Activated T-cell treated with anti-CD3 and anti-CD28 coated beads for 24 hours (primary cell): ENCODE measurements around the gene MAS1L.

Experiments used
- DNase-seq: peaks from one replicate; pipeline ENCODE4 v3.0.0-alpha.2; 2020; ENCODE audit warnings: low read depth

Gene MAS1L

DNA sequence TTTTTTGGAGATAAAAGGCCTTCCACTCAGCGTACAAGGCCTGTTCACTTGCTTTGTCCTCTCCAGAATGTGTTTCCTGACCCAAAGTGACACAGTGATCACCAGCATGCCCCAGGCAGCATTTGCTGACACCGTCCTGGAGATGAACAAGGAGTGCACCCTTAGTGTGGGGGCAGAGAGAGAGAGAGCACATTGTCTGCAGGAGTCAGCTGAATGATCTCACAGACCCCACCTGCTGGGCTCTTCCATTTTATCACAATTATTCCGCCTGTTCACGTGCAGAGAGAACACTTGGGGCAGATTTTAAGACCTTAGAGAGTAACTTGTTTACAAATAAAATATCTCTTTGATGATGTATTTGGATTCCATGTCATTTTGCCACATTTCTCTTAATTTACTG is 22.4 kb upstream of the MAS1L start:
- DNase-seq, result no peak

DNA sequence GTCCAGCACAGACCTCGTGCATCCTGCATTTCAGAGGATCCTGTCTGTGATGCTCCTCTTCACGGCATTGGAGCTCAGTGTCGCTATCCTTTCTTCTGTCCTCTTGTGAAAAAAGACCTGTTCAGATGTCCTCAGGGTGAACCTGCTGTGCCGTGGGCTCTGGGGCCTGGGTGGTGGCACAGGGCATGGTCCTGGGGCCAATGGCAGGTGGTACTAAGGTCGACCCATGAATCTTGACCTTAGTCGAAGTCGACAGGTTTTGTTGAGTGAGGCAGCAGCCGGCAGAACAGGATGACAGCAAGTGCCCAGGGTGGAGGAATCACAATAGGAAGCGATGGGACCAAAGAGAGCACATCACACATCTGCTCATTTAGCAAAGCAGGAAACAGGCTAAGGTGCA is 22.0 kb upstream of the MAS1L start:
- no peak for DNase-seq

DNA sequence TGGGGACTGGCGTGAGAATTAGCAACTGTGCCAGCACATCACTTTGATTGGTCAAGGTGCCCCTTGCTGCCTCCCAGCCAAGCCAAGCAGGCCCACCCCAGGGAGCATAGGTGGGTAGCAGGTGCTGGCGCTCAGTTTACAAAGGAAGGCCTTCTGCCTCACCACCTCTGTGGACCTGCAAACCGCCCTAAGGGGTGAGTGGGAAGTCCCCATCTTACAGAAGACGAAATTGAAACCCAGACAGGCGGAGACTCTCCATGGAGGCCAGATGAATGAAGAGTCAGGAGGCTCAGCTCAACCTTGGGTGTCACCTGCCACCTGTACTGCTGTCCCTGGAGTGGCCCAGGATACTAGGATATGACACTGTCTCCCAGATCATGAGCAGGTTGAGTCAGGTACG is 21.5 kb upstream of the MAS1L start:
- no peak for DNase-seq

DNA sequence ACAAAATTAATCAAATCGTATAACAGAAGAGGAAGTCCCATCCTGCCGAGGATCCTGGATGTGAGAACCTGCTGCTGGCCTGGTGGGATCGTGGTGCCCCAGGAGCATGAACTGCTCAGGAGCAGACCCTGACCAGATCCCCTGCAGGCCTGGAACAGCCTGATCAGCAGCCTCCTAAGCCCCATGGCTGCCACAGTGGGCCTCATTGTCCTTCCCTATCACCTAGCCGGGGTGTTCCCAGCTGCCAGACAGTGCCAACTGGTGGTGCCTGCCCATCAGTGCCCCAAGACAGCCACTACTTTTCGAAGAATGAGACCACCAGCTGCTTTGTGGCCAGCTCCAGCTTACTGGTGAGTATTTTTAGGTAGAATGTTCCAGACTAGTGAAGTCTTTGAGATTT is 19.6 kb upstream of the MAS1L start:
- no peak for DNase-seq

DNA sequence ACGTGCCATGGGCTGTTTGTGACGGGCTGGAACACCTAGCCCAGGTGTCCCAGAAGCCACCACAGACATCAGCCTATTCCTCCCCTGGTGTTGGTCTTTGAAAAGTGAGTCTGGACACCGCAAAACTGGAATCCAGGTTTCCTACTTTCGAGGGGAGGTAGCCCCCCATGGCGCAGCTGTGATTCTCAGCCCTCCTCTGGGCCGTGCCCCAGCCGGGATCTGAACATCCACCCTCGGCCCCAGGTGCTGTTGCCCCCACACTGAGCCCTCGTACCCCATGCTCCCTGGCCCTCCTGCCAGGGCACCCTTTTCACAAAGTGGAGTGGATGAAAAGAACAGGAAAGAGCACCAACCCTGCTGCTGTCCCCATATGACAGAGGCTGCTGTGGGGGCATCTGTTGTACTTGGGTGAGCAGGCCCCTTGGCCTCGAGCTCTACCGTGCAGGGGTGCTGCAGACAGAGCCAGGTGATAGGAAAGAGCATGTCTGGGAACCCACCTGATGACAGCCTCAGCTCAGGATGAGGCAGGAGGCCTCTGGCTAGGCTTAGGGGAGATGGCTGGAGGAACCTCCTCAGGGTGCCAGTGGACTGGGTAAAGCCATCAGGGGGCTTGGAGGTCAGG is 18.8 kb upstream of the MAS1L start:
- DNase-seq, result no peak

DNA sequence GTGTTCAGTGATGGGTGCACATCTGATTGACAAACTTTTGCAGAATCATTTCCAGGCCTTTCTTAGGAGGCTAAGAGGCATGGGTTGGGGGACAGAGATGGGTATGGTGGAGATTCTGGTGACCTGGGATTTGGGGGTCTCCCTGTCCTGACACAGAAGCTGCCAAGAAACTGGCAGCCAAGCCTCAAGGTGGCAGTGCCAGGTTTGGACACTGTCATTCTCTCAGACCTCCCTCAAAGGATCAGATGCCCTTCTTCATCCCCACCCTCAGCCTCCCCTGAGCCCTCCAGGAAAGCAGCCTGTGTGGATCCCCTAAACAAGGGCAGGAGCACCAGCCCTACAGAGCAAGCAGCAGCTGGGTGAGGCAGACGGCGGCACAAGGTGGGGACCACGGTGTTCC is 18.1 kb upstream of the MAS1L start:
- no peak for DNase-seq

DNA sequence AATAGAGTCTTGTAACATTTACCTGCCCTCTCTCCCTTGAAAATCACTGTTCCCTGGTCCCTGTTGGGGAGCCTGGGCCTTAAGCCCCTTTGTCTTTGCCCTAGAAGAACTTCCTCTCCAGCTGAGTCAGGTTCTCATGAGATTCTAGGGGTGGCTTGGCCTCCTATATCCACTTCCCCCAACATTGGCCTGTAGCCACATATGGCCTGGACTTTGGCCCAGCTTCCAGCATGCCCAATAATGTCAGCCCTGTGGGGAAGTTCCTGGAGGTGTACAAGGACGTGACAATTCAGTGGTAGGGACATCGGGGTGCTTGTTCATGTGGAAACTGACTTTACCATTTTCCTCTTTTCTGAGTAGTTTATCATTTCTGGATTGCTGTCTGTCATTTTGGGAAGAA is 17.2 kb upstream of the MAS1L start:
- no peak for DNase-seq

DNA sequence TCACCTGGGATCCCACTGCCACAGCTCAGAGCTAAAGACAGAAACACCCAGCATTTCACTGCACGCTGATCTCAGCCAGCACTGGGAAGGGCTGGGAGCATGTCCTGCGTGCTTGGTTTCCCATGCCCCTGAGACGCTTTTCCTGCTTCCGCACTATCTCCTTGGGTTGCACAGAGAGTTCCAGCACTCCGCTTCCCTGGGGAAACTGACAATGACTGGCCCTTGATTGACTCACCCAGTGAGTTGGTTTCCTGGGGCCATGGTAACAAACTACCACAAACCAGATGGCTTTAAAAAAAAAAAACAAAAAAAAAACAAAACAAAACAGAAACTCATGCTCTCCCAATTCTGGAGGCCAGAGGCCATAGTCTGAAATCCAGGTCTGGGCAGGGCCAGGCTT is 14.8 kb upstream of the MAS1L start:
- DNase-seq, result no peak

DNA sequence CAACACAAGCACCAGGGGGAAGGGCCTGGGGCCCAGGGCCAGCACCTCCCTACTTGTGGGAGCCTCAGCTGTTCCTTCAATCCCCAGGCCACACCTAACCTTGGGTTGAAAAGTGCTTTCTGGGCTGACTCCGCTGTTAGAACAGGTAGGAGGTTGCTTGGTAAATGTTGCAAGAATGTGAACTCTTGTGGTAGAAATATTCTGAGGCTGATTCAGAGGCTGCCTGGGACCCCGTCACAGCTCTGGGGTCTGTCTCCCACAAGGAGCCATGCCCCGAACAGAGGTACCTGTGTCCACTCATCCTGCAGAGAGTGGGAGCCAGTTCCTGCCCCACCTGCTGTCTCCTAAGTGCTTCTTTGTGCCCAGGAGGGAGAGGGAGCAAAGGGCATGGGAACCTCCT is 14.4 kb upstream of the MAS1L start:
- no peak for DNase-seq

DNA sequence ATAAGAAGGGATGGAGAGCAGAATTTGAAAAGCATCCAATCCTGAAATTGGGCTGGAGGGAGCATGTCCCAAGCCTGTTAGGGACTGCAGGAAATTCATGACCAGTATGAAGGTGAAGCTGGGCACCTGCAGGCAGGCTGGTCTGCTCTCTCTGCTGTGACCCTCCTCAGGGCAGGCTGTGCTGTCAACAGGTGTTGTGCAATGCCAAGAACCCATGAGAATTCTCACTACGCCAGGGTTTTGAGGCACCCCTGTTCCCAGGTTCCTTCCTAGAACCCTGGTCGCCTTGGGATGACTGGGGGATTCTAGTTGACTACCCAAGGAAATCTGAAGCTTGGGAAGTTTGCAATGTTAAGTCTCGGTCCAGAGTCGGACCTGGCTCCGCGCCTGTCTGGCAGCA is 13.3 kb upstream of the MAS1L start:
- DNase-seq, result no peak

DNA sequence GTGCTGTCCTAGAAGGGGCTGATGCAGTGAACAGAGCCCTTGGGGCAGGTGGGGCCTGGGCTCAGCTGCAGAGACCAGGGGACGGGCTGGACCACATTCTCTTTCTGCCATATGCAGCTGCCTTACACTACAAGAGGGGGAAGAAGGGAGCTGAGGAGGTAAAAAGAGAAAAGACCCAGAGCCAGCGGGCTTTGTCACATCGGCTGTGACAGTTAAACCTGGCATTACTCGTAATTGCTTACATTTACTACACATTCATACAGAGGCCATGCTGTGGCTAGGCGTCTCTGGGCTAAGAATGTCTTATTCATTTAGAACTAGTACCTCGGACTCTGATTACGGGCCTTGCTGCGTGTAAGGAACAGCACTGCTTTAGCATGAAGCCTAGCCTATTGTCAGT is 12.8 kb upstream of the MAS1L start:
- DNase-seq, result no peak

DNA sequence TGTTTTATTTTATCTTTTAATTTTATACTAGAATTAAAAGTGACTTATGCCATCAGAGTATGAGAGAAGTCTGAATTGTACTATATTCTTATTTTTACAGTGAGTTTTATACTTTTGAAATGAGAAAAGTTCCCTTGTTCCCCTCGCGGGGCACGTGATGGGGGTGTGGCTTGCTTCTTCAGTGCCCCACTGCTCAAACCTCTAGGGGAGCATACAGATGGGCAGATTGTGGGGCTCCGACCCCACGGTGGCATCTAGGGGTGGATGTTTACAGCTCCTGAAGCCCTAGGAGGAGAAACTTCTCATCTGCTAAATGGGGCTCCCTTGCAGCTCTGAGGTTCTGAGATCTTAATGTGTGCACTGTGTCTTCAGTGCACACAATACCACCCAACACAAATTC is 11.9 kb upstream of the MAS1L start:
- DNase-seq, result no peak

DNA sequence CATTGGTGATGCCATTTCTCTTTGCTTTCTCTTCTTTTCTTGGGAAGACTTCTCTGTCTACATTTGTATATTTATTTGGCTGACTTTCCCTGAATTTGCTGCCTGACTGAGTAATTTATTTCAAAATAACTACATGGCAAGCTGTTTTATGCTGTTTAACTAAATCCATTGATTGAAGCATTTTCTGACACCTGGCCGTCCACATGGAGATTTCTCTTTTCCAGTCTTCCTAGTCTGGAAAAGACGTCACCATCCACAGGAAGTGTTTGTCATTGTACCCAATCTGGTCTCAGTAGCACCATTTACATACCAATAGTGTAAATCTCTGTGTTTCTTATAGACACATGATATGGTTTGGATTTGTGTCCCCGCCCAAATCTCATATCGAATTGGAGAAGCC is 9.2 kb upstream of the MAS1L start:
- DNase-seq, result no peak

DNA sequence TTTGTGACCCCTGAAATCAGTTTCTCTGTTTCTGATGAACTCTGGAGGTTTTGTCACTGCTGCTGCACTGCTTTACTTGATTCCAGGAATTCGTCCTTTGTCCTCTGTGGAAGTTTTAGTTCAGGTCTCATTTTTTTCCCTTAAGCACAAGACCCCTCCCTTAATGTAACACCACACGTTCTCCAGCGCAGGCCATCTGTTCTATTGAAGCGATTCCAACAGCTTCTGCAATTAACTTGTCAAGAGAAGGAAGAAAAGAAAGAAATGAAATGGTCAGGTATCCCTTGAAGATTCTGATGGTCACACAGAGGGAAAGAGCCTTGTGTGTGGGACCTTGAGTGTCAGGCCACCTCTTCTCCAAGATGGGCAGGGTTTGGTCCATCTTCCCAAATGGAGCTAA is 7.8 kb upstream of the MAS1L start:
- DNase-seq, result no peak

DNA sequence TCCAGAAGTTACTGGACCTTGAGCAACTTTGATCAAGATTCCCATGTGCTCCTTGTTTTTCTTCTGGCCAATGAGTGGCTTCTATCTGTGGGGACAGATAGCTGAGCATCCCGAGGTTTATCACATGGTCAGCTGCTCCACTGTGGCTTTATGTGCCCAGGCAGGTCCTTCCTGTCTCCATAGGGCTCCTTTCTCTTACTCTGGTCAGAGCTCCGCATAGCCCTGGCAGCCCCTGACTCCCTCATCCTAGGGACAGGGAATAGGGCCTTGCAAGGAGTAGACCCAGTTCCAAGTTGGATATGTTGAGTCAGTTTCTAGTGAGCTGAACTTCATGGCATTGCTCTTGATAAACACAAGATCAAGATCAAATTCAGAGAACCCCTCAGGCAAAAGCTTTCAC is 6.4 kb upstream of the MAS1L start:
- no peak for DNase-seq

DNA sequence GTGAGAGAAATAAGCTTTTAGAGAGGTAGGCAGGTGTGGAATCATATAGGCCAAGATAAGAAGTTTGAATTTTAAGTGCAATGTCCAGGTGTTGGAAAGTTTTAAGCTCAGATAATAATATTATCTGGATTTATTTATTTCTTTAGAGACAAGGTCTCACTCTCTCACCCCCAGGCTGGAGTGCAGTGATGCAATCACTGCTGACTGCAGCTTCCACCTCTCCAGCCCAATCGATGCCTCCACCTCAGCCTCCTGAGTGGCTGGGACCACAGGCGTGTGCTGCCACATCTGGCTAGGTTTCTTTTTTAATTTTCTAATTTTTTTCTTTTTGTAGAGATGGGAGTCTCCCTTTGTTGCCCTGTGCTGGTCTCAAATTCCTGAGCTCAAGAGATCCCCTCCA is 5.5 kb upstream of the MAS1L start:
- DNase-seq, result no peak

DNA sequence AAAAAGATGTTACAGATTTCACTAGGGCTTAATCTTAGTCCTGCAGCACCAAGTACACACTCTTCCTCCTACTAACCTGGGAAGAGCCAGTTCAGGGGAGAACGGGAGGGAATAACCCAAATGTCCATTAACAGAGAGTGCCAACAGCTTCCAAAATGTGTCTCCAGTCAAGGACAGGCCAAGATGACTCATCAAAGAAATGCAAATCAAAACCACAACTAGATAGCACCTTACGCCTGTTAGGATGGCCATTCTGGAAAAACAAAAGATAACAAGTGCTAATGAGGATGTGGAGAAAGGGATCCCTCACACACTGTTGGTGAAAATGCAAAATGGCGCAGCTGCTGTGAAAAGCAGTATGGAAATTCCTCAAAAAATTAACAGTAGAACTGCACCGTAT is 3.8 kb upstream of the MAS1L start:
- DNase-seq, result no peak

DNA sequence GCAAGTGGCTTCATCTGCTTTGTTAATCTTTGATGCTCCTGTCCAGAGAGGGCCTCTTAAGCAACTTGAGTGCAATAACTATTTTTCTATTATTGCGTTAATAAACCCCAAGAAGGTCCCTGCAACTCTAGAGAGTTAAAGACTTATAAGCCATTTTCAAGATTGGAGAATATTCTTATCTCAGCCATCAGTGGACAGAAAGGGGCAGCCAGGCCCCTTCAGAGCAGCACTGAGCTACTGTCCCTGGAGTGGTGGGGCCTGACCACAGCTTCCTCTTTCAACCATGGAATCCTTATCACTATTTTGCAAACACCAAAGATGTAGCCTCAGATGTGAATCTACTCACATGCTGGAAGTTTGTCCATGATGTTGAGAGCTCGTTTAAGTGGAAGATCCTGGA is 2.8 kb upstream of the MAS1L start:
- DNase-seq, result no peak

DNA sequence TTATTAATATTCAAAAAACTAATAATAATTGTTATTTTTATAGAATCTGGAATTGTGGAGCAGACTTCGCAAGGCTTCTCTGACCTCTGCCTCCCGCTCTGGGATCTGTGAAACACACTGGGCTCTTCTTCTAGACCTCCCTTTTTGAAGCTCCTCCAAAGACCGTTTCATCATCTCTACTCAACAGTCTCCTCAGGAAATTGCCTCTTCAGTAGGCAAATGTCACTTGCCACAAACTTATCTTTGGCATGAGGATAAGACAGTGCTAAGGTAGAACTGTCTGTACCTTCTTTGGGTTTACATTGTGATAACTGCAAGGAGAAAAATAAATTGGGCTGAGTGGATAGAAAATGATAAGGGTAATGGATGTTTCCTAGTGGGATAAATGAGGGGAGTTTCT is 2.3 kb upstream of the MAS1L start:
- DNase-seq, result no peak

DNA sequence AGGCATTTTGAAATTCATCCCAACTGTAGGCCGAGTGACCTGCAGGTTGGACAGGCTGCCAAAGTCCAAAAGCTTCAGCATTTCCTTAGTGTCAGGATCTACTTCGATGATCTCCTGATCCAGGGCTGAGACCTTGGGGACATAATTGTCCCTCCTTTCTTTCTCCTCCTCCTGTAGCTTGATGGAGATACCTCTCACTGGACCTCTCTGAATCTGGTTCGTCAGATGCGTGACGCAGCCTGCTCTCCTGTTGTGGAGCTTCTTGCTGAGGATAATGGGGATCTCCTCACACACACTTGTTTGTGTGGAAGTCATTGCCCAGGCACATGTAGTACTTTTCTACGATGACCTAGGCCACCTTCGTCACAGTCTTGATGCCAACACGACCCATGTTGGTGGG is 1.5 kb upstream of the MAS1L start:
- no peak for DNase-seq

DNA sequence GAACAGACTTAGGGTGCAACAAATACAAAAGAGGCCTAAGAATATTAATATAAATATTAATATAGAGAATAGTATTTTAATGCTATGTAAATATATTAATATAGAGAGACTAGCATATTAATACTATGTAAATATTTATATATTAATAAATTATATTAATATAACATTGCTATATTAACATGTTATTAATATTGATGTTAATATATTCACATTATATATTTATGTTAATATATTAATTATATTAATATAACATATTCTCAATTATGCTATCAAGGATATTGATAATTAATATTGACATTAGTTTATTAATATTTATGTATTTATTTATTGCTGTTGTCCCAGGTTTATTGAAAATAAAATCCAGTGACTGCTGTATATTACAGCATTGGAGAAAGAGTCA is 1.1 kb upstream of the MAS1L start:
- DNase-seq, result no peak

DNA sequence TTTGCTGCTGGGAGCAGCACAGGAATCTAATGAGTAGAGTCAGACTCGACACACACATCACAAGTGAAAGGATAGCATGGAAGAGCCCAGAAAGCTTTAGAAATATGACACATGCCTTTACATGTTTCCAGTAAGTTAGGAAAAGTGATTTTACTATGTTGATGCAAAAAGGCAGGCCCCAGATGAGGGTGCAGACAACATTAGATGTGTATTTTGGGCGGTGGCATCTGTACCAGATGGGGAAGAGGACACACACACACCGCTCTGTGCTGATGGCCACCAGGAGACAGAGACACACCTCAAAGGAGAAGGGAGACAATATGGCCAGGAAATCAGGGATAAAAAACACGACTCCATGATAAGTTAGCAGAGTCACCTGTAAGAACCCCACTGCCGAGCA is 625 bp downstream of the MAS1L start:
- DNase-seq, result no peak

DNA sequence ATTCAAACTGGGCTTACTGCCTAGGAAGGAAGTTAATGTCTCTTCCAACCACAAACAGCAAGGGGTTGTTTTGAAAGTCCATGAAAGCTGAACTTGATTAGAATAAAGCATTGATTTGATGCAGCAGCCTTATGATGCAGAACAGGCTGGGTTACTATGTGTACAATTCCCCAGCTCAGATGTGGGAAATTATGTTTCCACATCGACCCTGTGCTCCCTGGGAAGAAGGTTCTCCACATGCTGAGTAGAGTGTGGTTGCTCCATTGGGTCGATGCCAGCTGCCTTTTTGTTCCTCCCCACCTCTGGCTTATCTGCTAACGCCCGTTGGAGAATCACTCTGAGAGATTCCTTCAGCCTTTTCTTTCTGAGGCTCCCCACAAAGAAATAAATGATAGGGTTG is 1.2 kb downstream of the MAS1L start:
- DNase-seq, result no peak

DNA sequence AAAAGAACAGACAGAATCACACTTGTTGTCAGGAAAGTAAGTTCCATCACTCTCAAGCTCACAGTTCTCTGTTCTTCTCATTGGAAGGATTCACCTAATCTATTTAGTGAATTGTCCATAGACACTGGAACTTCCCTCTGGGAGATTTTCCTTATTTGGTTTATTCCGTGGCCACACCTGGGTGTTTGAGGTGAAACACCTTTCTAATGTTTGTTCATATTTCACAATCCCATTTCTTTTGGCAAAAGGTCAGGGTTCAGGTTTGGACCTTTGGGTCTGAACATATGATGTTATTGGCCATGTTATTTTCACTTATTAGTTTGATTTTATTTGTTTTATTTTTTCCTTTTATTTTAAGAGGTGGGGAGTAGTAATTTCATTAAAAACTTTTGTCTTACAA is 4.0 kb downstream of the MAS1L start:
- DNase-seq, result no peak

DNA sequence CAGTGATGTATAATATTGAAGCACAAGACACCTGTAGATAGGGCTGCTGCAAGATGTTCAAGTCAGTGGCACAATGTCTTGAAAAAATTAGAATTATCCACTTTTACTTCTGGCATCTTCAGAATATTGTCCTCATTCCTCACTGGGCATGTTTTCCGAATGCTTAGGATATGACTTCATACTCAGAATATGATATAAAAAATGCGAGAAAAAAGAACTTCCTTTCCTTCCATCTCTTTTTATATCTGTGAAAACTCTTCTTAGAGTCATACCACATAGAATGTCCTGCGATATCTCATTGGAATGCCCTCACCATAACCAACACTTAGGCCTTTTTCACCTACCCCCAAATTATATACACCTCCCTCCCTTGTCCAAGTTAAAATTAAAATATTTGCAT is 4.6 kb downstream of the MAS1L start:
- DNase-seq, result no peak
